ENCODE measurements around the gene CYB561D2. TPM values are rescaled to one million over a fixed set of nuclear protein-coding genes. Genes with fewer than 3 reads are reported as not detected.

Gene CYB561D2
- total and polyA plus RNA-seq, 9 of the 15 experiments (the other 6 are each of a cell fraction or from before 2014, with no cell fraction given): 4.2 to 16.6 (median 9.4) TPM

DNA sequence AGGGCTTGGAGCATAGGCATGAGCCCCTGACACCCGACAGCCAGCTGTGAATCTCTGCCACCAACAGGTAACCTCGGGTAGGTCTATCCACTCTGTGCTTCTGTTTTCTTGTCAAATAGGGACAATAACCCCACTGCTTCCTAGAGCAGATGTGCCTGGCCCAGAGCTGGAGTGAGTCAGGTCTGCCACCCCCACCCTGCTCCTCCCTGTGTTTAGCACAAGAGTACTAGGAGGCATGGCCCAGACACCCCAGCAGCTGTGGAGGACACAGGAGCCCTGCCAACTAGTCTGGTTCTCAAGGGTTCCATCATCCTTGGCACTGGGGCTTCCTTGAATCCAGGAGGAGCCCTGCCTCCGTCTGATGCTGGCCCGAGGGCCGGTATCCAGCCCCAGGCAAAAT is 42.4 kb downstream of the CYB561D2 start:
- CTCF ChIA-PET (ENCODE audit: low intra/inter-chr PET ratio): no interaction called here
- no CpG with 5 or more reads among the region's 5 CpGs for WGBS (ENCODE audit: insufficient coverage, low coverage, missing lambda C conversion rate)
- in situ Hi-C loops (cut with MboI): no loop called here

More for the DNA sequence above, 42.4 kb downstream of the CYB561D2 start:
- Histone ChIP-seq H3K9me1 (ENCODE audit: control insufficient read depth, insufficient read depth, low read length) (no peaks in the 10 kb centered on the region), H3K27ac (ENCODE audit: extremely low read depth, low read depth, low read length) (no peak overlapping the region), H3K9ac (ENCODE audit: insufficient read depth in 1 of 2, low read depth in 2 of 2, low read length in 2 of 2) (no peak overlapping the region), H4K20me1 (replicated peaks; ENCODE audit: control insufficient read depth, insufficient read depth, low read length) (no peaks in the 10 kb centered on the region), H3K27me3 (ENCODE audit: control insufficient read depth in 2 of 2, insufficient read depth in 2 of 2, low read length in 2 of 2) (no peaks in the 10 kb centered on the region), H2AFZ (ENCODE audit: low read depth, low read length) (no peak overlapping the region), H3K9me3 (replicated peaks; ENCODE audit: control insufficient read depth, insufficient read depth, low read depth, low read length) (no peaks in the 10 kb centered on the region), H3K79me2 (ENCODE audit: control insufficient read depth, insufficient read depth, low read length) (no peaks in the 10 kb centered on the region), H3K4me1 (replicated peaks in 1 of 2; ENCODE audit: control insufficient read depth in 2 of 2, insufficient read depth in 2 of 2, low read length in 2 of 2) (peaks cover 4 to 34% of the 10 kb centered on the region in 2 experiments; a peak in 2 of 5 replicates), H3K4me3 (no peak overlapping the region), H3K36me3 (ENCODE audit: control insufficient read depth, insufficient read depth, low read length) (no peaks in the 10 kb centered on the region), H3K4me2 (ENCODE audit: insufficient read depth, low read length) (no peak overlapping the region)
- BruUV-seq (replicated peaks): no TSS peak
- FAIRE-seq: no peak
- POLR2A ChIA-PET: interaction anchor here (0.6 to 1.0 kb wide), 2 partner anchors 18 to 23 kb away, joined by 3 to 6 read pairs; no protein-coding TSS in a partner anchor
- ATAC-seq: no peak
- intact Hi-C loops (cut with micrococcal nuclease): no loop called here
- TF ChIP-seq TRIM24 (IDR thresholded peaks at IDR 0.05) (no peak), ZNF766 (CRISPR knock-in tag; conservative IDR thresholded peaks at IDR 0.05) (no peak), ZNF77 (CRISPR knock-in tag; IDR thresholded peaks at IDR 0.05) (no peak), SIRT6 (IDR thresholded peaks at IDR 0.05; ENCODE audit: low read depth, low read length) (no peak), PRMT5 (CRISPR knock-in tag; IDR thresholded peaks at IDR 0.05) (no peak), MIER1 (IDR thresholded peaks at IDR 0.05; ENCODE audit: low read depth) (no peak), CC2D1A (IDR thresholded peaks at IDR 0.05) (no peak), CBX3 (IDR thresholded peaks at IDR 0.05; ENCODE audit: borderline replicate concordance in 1 of 2, low read length in 2 of 2) (no peak), ZNF134 (CRISPR knock-in tag; conservative IDR thresholded peaks at IDR 0.05) (no peak), FOXP1 (CRISPR knock-in tag; IDR thresholded peaks at IDR 0.05) (no peak), ZNF165 (CRISPR knock-in tag; IDR thresholded peaks at IDR 0.05; ENCODE audit: borderline replicate concordance) (no peak), XRCC4 (IDR thresholded peaks at IDR 0.05; ENCODE audit: extremely low read depth, insufficient read depth, insufficient read length) (no peak), ZNF3 (CRISPR knock-in tag; IDR thresholded peaks at IDR 0.05) (no peak), SMC3 (conservative IDR thresholded peaks at IDR 0.05; ENCODE audit: insufficient read depth, low read depth, low read length) (no peak), PRPF4 (IDR thresholded peaks at IDR 0.05; ENCODE audit: insufficient read depth, low read depth, low read length, poor library complexity, severe bottlenecking) (no peak), BDP1 (IDR thresholded peaks at IDR 0.05; ENCODE audit: insufficient read depth, insufficient read length) (no peak), JUND (IDR thresholded peaks at IDR 0.05; ENCODE audit: borderline replicate concordance, low read depth, low read length) (no peak), JUND (tag; IDR thresholded peaks at IDR 0.05; ENCODE audit: borderline replicate concordance, low read depth, low read length) (no peak), MCM7 (IDR thresholded peaks at IDR 0.05) (no peak)
- TF ChIP-seq, protein P1, sequence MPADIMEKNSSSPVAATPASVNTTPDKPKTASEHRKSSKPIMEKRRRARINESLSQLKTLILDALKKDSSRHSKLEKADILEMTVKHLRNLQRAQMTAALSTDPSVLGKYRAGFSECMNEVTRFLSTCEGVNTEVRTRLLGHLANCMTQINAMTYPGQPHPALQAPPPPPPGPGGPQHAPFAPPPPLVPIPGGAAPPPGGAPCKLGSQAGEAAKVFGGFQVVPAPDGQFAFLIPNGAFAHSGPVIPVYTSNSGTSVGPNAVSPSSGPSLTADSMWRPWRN (IDR thresholded peaks at IDR 0.05; ENCODE audit: low read depth): no peak
- no peak for DNase-seq (ENCODE audit: extremely low read depth in 1 of 4, low spot score in 3 of 4)
